Liver (tissue), 9 donors: ENCODE data around the gene EPHB2. TPM values are rescaled to one million over a fixed set of nuclear protein-coding genes. Genes with fewer than 3 reads are reported as not detected.

Experiments
- DNase-seq: peaks from one replicate; pipeline ENCODE4 v3.0.0-alpha.2; 2017; ENCODE audit warnings: low spot score
- H3K27ac ChIP-seq, 2 donors: one replicate each; pipeline ENCODE4 v1.7.0; 2013; ENCODE audit warnings: inconsistent platforms in 2 of 2, low read length in 2 of 2, control low read depth in 1 of 2, low read depth in 1 of 2, mild to moderate bottlenecking in 1 of 2
- H3K27me3 ChIP-seq, 4 donors: one replicate each; pipeline versions ENCODE4 v1.6.1 to v1.7.0; 2013; ENCODE audit warnings: low read length in 3 of 4, inconsistent platforms in 1 of 4, mild to moderate bottlenecking in 1 of 4, moderate library complexity in 1 of 4; ENCODE audit not compliant: control insufficient read depth in 4 of 4, insufficient read depth in 4 of 4
- H3K36me3 ChIP-seq, 4 donors: one replicate each; pipeline versions ENCODE4 v1.6.1 to v1.7.0; 2013; ENCODE audit warnings: low read length in 3 of 4, mild to moderate bottlenecking in 3 of 4, low read depth in 1 of 4, moderate library complexity in 1 of 4; ENCODE audit not compliant: control insufficient read depth in 4 of 4, insufficient read depth in 3 of 4
- H3K4me1 ChIP-seq, 4 donors: one replicate each; pipeline versions ENCODE4 v1.6.1 to v1.7.0; 2013; ENCODE audit warnings: low read length in 3 of 4, mild to moderate bottlenecking in 3 of 4, moderate library complexity in 1 of 4; ENCODE audit not compliant: control insufficient read depth in 4 of 4, insufficient read depth in 4 of 4
- H3K4me3 ChIP-seq, 3 donors: one replicate each; pipeline versions ENCODE4 v1.6.1 to v1.7.0; 2013; ENCODE audit warnings: low read length in 3 of 3, control low read depth in 1 of 3, low read depth in 1 of 3, mild to moderate bottlenecking in 1 of 3
- H3K9ac ChIP-seq, 2 donors: one replicate each; pipeline ENCODE4 v1.7.0; 2013; ENCODE audit warnings: low read length in 2 of 2, mild to moderate bottlenecking in 2 of 2, moderate library complexity in 2 of 2, control low read depth in 1 of 2, low read depth in 1 of 2
- H3K9me3 ChIP-seq, 4 donors: one replicate each; pipeline versions ENCODE4 v1.6.1 to v1.7.0; 2013; ENCODE audit warnings: low read length in 3 of 4; ENCODE audit not compliant: control insufficient read depth in 4 of 4
- ATF3 ChIP-seq: IDR thresholded peaks from 2 replicates; pipeline ENCODE4 v1.6.1; 2016; ENCODE audit warnings: antibody characterized with exemption
- CTCF ChIP-seq: fragments of 150-350 bp; IDR thresholded peaks from 2 replicates; pipeline ENCODE4 v1.5.1; 2017; ENCODE audit warnings: improper control_type of control experiment, low read depth, low read length; ENCODE audit not compliant: missing input control
- EGR1 ChIP-seq, 2 donors: IDR thresholded peaks; 2 replicates each; pipeline ENCODE4 v1.6.1; 2016 to 2018; ENCODE audit warnings: antibody characterized with exemption in 2 of 2, low read depth in 2 of 2
- FOXA1 ChIP-seq: IDR thresholded peaks from 2 replicates; pipeline ENCODE4 v1.6.1; 2016; ENCODE audit warnings: antibody characterized with exemption
- FOXA2 ChIP-seq: IDR thresholded peaks from 2 replicates; pipeline ENCODE4 v1.6.1; 2016; ENCODE audit warnings: antibody characterized with exemption
- GABPA ChIP-seq, 2 donors: IDR thresholded peaks in 1 of 2; conservative IDR thresholded peaks in 1 of 2; 2 replicates each; pipeline ENCODE4 v1.6.1; 2016; ENCODE audit warnings: antibody characterized with exemption in 2 of 2, mild to moderate bottlenecking in 1 of 2, moderate library complexity in 1 of 2
- HNF4A ChIP-seq, 2 donors: conservative IDR thresholded peaks; 2 replicates each; pipeline ENCODE4 v1.6.1; 2016; ENCODE audit warnings: antibody characterized with exemption in 2 of 2, mild to moderate bottlenecking in 2 of 2
- HNF4G ChIP-seq: IDR thresholded peaks from 2 replicates; pipeline ENCODE4 v1.6.1; 2016; ENCODE audit warnings: antibody characterized with exemption
- JUND ChIP-seq, 2 donors: IDR thresholded peaks; 2 replicates each; pipeline ENCODE4 v1.6.1; 2016; ENCODE audit warnings: antibody characterized with exemption in 2 of 2
- MAX ChIP-seq: IDR thresholded peaks from 2 replicates; pipeline ENCODE4 v1.6.1; 2016; ENCODE audit warnings: antibody characterized with exemption
- NR2F2 ChIP-seq: IDR thresholded peaks from 2 replicates; pipeline ENCODE4 v1.6.1; 2016; ENCODE audit warnings: antibody characterized with exemption
- RAD21 ChIP-seq, 2 donors: IDR thresholded peaks; 2 replicates each; pipeline ENCODE4 v1.6.1; 2016; ENCODE audit warnings: antibody characterized with exemption in 2 of 2, mild to moderate bottlenecking in 2 of 2
- REST ChIP-seq: IDR thresholded peaks from 2 replicates; pipeline ENCODE4 v1.6.1; 2016; ENCODE audit warnings: antibody characterized with exemption, mild to moderate bottlenecking
- RXRA ChIP-seq, 2 donors: IDR thresholded peaks; 2 replicates each; pipeline ENCODE4 v1.6.1; 2017 to 2018; ENCODE audit warnings: antibody characterized with exemption in 2 of 2, mild to moderate bottlenecking in 1 of 2
- SP1 ChIP-seq: IDR thresholded peaks from 2 replicates; pipeline ENCODE4 v1.6.1; 2018; ENCODE audit warnings: antibody characterized with exemption, mild to moderate bottlenecking
- TAF1 ChIP-seq: conservative IDR thresholded peaks from 2 replicates; pipeline ENCODE4 v1.6.1; 2016; ENCODE audit warnings: antibody characterized with exemption, mild to moderate bottlenecking
- YY1 ChIP-seq: IDR thresholded peaks from 2 replicates; pipeline ENCODE4 v1.6.1; 2016; ENCODE audit warnings: antibody characterized with exemption, mild to moderate bottlenecking
- ZBTB33 ChIP-seq: IDR thresholded peaks from 2 replicates; pipeline ENCODE4 v1.6.1; 2016; ENCODE audit warnings: antibody characterized with exemption
- WGBS: extraction: QIAGEN DNeasy Blood & Tissue Kit; methylation state at CpG from one replicate; pipeline ENCODE4 v1.1.7; 2013; 5-methylcytosine and 5-hydroxymethylcytosine counted together
- polyA plus RNA-seq, 2 donors: library from polyadenylated mRNA; stranded (reverse) in 1 of 2; unstranded in 1 of 2; fragments of 200-250 nt in 1 of 2; fragments of >200 nt in 1 of 2; fragmentation: Nextera tagmentation in 1 of 2; extraction: Ambion mirVana in 1 of 2; gene quantifications; one replicate each; pipeline versions ENCODE4 v1.2.1 to v1.2.3, GENCODE V29; 2013 to 2015
- total RNA-seq, 2 donors: library from RNA; depleted of rRNA; stranded (reverse); fragments of >200 nt; gene quantifications; one replicate each; pipeline ENCODE4 v1.2.3, GENCODE V29; 2014
- donor health status: healthy.
- donor health status: healthy.
- donor health status: healthy.
- donor health status: healthy.
- donor health status: healthy.

EPHB2 gene
- total and polyA plus RNA-seq, 4 donors, result 0.07 to 1.0 (median 0.38) TPM

- no peaks in the 10 kb centered on the region for H3K27me3 ChIP-seq
- no peak for DNase-seq
- no peaks in the 10 kb centered on the region for H3K36me3 ChIP-seq
- H3K9ac ChIP-seq, result no peak overlapping the region
- TF ChIP-seq NR2F2 (no peak), TAF1 (no peak), HNF4A (conservative IDR thresholded peaks at IDR 0.05) (no peak), ATF3 (no peak), JUND (IDR thresholded peaks at IDR 0.05) (no peak), HNF4G (no peak), ZBTB33 (no peak), FOXA2 (no peak), GABPA (IDR thresholded peaks at IDR 0.05 in 1 of 2, conservative IDR thresholded peaks at IDR 0.05 in 1 of 2) (no peak), FOXA1 (no peak), SP1 (no peak), YY1 (no peak), CTCF (no peak), RXRA (IDR thresholded peaks at IDR 0.05) (no peak), EGR1 (IDR thresholded peaks at IDR 0.05; ENCODE audit: low read depth in 2 of 2) (no peak), REST (no peak), MAX (no peak), RAD21 (IDR thresholded peaks at IDR 0.05) (no peak)
- H3K9me3 ChIP-seq, result no peaks in the 10 kb centered on the region
- 76% methylated on average over 6 of the region's 6 CpGs for WGBS
- H3K4me1 ChIP-seq, result peaks cover 0 to 2% (median 0%) of the 10 kb centered on the region in 4 donors
- H3K4me3 ChIP-seq, result no peak overlapping the region
- H3K27ac ChIP-seq, result peak overlapping the region in 1 of 2 donors; percentile 0
Observed at GRCh38 chr1:22808186-22808675, 97.6 kb downstream of the EPHB2 start.
